MCF 10A (cell line): Measurements from ENCODE around the gene RTKN2. TPM values are rescaled to one million over a fixed set of nuclear protein-coding genes. Genes with fewer than 3 reads are reported as not detected.

Experiments used
- BruUV-seq: library from RNA; stranded (reverse); fragments of 400-500 nt; replicated peaks from 2 replicates; lab custom pipeline; 2021; lab: Mats Ljungman, UMichigan
- CTCF ChIA-PET: fragments of 300-600 bp; sonication (Branson Sonifier 250); formaldehyde crosslinking; extraction: SDS; loops from one replicate; lab custom pipeline; 2021; ENCODE audit warnings: antibody characterized with exemption, inconsistent platforms; lab: Yijun Ruan, JAX
- POLR2A ChIA-PET: fragments of 300-600, 350-650 bp; sonication (Branson Sonifier 250); formaldehyde crosslinking; extraction: SDS; loops from one replicate; lab custom pipeline; 2020; ENCODE audit warnings: antibody characterized with exemption, inconsistent platforms; lab: Yijun Ruan, JAX
- DNase-seq: peaks from one replicate; pipeline ENCODE4 v3.0.0-alpha.2; 2018; ENCODE audit not compliant: unreplicated experiment
- H3K27ac Mint-ChIP-seq: one replicate; pipeline ENCODE4 v1.8.0; 2022; ENCODE audit warnings: mild to moderate bottlenecking, low read depth, mixed read lengths; ENCODE audit not compliant: unreplicated experiment
- H3K27me3 Mint-ChIP-seq: one replicate; pipeline ENCODE4 v1.8.0; 2022; ENCODE audit warnings: mixed read lengths; ENCODE audit not compliant: insufficient read depth, unreplicated experiment
- H3K36me3 Mint-ChIP-seq: one replicate; pipeline ENCODE4 v1.8.0; 2022; ENCODE audit warnings: mild to moderate bottlenecking, moderate library complexity, mixed read lengths; ENCODE audit not compliant: insufficient read depth, unreplicated experiment
- H3K4me1 Mint-ChIP-seq: one replicate; pipeline ENCODE4 v1.8.0; 2022; ENCODE audit warnings: mixed read lengths; ENCODE audit not compliant: insufficient read depth, unreplicated experiment
- H3K4me3 Mint-ChIP-seq: one replicate; pipeline ENCODE4 v1.8.0; 2022; ENCODE audit warnings: mild to moderate bottlenecking, moderate library complexity, mixed read lengths; ENCODE audit not compliant: unreplicated experiment
- H3K9me3 Mint-ChIP-seq: one replicate; pipeline ENCODE4 v1.8.0; 2022; ENCODE audit warnings: mixed read lengths; ENCODE audit not compliant: unreplicated experiment
- intact Hi-C: fragments of 100-400 bp; cut with micrococcal nuclease; formaldehyde crosslinking; loops from 2 replicates; pipeline ENCODE4 v1.14.1; 2022
- total RNA-seq: library from RNA; stranded (reverse); gene quantifications from 2 replicates; pipeline ENCODE4 v1.2.3, GENCODE V29; 2022
- TF ChIP-seq, protein P1 (sequence below): fragments of 200-600 bp; IDR thresholded peaks from one replicate; pipeline ENCODE4 v1.8.0; 2022; ENCODE audit warnings: antibody characterized with exemption, mild to moderate bottlenecking; ENCODE audit not compliant: unreplicated experiment

The RTKN2 gene
- total RNA-seq, 1 experiment from 2014 or later = 2.6 TPM

DNA sequence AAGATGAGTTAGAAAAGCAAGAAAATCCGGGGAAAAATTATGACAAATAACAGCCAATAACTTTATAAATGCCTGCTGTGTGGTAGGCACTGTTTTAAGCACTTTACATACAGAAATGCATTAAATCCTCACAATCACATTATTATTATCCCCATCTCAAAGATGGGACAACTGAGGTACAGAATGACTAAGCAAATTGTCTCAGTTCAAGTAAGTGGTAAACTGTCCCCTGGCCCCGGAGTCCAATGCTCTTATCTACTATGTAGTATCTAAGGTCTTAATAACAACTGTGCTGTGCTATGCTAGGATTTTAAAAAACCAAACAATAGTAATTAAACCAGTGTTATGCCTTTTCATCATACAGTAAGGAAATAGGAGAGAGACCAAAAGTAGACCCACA, 105.6 kb downstream of the RTKN2 start:
- no peaks in the 10 kb centered on the region for H3K9me3 Mint-ChIP-seq
- TF ChIP-seq, protein P1, sequence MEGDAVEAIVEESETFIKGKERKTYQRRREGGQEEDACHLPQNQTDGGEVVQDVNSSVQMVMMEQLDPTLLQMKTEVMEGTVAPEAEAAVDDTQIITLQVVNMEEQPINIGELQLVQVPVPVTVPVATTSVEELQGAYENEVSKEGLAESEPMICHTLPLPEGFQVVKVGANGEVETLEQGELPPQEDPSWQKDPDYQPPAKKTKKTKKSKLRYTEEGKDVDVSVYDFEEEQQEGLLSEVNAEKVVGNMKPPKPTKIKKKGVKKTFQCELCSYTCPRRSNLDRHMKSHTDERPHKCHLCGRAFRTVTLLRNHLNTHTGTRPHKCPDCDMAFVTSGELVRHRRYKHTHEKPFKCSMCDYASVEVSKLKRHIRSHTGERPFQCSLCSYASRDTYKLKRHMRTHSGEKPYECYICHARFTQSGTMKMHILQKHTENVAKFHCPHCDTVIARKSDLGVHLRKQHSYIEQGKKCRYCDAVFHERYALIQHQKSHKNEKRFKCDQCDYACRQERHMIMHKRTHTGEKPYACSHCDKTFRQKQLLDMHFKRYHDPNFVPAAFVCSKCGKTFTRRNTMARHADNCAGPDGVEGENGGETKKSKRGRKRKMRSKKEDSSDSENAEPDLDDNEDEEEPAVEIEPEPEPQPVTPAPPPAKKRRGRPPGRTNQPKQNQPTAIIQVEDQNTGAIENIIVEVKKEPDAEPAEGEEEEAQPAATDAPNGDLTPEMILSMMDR = no peak
- intact Hi-C loops = no loop called here
- no peak overlapping the region for H3K4me3 Mint-ChIP-seq
- DNase-seq = no peak
- CTCF ChIA-PET = no interaction called here
- H3K36me3 Mint-ChIP-seq = no peaks in the 10 kb centered on the region
- no peak overlapping the region for H3K27ac Mint-ChIP-seq
- H3K4me1 Mint-ChIP-seq = no peaks in the 10 kb centered on the region
- no TSS peak for BruUV-seq
- POLR2A ChIA-PET = no interaction called here
- H3K27me3 Mint-ChIP-seq = no peaks in the 10 kb centered on the region

DNA sequence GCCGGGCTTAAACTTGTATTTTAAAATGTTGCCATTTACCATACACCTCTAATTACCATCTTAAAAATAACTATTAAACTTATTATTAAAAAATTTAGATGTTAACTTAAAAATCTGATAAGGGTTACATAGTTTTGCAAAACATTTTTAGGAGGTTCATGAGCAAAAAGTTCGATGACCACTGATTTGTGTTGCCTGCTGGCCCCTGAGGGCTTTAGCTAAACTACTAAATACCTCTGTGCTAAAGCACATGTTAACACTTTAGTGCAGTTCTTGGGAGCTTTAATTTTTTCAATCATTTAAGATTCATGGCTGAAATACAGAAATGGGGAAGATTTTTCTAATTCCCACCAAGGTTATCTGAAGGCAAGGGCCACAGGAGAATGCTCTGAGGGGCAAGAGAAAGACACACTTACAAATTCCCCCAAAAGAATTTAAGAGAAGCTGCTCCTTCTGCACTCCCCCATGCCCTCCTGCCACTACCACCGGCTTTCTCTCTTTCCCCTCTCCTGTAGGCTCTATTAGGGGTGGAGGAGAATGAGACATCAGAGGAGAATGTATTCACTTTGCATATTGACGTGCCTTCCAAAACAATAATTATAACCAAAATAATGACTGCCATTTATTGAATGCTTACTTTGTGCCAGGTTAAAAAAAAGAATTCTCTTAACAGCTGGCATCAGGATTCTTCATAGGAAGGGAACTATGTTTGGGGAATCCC, 106.2 kb downstream of the RTKN2 start:
- Mint-ChIP-seq H3K36me3 (no peaks in the 10 kb centered on the region), H3K9me3 (no peaks in the 10 kb centered on the region), H3K27me3 (no peaks in the 10 kb centered on the region), H3K4me3 (no peak overlapping the region), H3K4me1 (no peaks in the 10 kb centered on the region), H3K27ac (no peak overlapping the region)
- TF ChIP-seq, protein P1 = no peak
- intact Hi-C loops = no loop called here
- ChIA-PET CTCF (no interaction called here), POLR2A (no interaction called here)
- DNase-seq = no peak
- no TSS peak for BruUV-seq

DNA sequence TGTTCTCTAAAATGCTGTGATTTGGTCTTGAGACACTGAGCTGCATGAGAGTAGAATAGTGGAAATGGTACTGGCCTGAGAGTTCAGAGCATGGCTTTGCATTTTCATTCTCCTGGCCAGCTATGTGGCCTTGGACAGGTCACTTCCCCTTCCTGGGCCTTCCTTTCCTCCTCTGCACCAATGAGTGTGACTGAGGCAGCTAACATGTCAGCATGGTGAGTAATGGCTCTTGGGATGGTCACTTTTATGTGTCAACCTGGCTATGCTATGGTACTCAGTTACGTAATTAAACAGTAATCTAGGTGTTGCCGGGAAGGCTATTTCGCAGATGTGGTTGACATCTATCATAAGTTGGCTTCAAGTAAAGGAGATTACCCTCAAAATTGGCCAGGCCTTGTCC, 109.3 kb downstream of the RTKN2 start:
- peaks cover 6% of the 10 kb centered on the region for H3K4me1 Mint-ChIP-seq
- intact Hi-C loops = no loop called here
- H3K4me3 Mint-ChIP-seq = no peak overlapping the region
- DNase-seq = peak; percentile 27
- ChIA-PET CTCF (no interaction called here), POLR2A (interaction anchor here (0.6 kb wide), 1 partner anchor 9 kb away, joined by 3 read pairs; no protein-coding TSS in a partner anchor)
- no peak overlapping the region for H3K27ac Mint-ChIP-seq
- H3K9me3 Mint-ChIP-seq = no peaks in the 10 kb centered on the region
- no peaks in the 10 kb centered on the region for H3K27me3 Mint-ChIP-seq
- H3K36me3 Mint-ChIP-seq = no peaks in the 10 kb centered on the region
- no TSS peak for BruUV-seq
- TF ChIP-seq, protein P1 = no peak

DNA sequence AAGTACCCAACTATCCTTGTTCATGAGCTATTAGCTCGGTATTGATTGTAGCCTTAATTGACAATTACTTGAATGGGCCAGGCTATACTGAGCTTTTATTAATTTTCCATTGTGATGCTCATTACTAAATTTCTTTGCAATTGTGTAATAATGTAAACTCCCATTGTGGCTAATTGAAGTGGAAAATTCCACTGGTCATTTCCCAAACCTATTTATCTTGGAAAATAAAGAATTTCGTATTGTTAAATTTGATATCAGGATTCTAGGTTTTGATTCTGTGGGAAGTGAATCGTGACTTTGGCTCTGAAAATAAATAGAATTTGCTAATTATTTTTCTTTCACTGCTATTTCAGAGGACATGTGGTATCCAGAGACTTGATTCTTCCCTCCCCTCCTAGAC, 111.0 kb downstream of the RTKN2 start:
- ChIA-PET CTCF (interaction anchor here (0.9 to 1.1 kb wide), 2 partner anchors 53 to 117 kb away, joined by 3 read pairs; no protein-coding TSS in a partner anchor), POLR2A (interaction anchor here (0.7 to 0.9 kb wide), 2 partner anchors 61 to 255 kb away, joined by 3 to 4 read pairs; no protein-coding TSS in a partner anchor)
- Mint-ChIP-seq H3K27ac (no peak overlapping the region), H3K9me3 (no peaks in the 10 kb centered on the region), H3K4me3 (no peak overlapping the region), H3K36me3 (no peaks in the 10 kb centered on the region), H3K4me1 (peaks cover 10% of the 10 kb centered on the region), H3K27me3 (no peaks in the 10 kb centered on the region)
- intact Hi-C loops = no loop called here
- no TSS peak for BruUV-seq
- TF ChIP-seq, protein P1 = no peak
- DNase-seq = no peak
